Prostate gland (tissue), 2 donors: Measurements from ENCODE around the gene CYTL1.

Experiments
- POLR2A ChIP-seq: fragments of 450-650 bp; IDR thresholded peaks from one replicate; pipeline ENCODE4 v1.6.1; 2016; ENCODE audit warnings: antibody characterized with exemption, mild to moderate bottlenecking
- POLR2AphosphoS5 ChIP-seq: sonication (generic); formaldehyde crosslinking; IDR thresholded peaks from one replicate; pipeline ENCODE4 v1.6.1; 2017; ENCODE audit warnings: antibody characterized with exemption
- TF ChIP-seq, protein P1 (sequence below), 4 experiments: fragments of 200-600 bp in 2 of 4; fragments of 450-650 bp in 2 of 4; sonication (generic) in 2 of 4; IDR thresholded peaks; 1 replicate in 3 of 4; 2 replicates in 1 of 4; pipeline ENCODE4 v1.5.1; 2016 to 2019; ENCODE audit warnings: antibody characterized with exemption in 4 of 4, mild to moderate bottlenecking in 2 of 4, moderate library complexity in 2 of 4

DNA sequence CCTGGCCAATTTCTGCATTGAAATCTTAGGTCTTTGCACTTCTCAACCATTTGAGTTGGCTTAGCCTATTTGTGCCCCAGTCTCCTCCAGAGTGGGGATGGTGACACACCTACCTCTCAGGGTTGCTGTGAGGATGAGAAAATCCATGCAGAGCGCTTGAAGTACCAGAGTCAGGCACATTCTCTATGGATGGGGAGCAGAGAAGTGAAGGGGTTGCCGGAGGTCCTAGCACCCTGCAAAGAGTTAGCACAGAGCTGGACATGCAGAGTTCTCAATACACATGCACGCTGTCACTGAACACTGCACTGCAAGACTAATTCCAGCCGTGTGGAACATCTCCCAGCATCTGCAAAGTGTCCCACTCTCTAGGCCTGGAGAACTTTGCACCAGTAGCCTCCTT is 29.5 kb upstream of the CYTL1 start:
- TF ChIP-seq POLR2AphosphoS5 (no peak), POLR2A (no peak)
- TF ChIP-seq, protein P1, sequence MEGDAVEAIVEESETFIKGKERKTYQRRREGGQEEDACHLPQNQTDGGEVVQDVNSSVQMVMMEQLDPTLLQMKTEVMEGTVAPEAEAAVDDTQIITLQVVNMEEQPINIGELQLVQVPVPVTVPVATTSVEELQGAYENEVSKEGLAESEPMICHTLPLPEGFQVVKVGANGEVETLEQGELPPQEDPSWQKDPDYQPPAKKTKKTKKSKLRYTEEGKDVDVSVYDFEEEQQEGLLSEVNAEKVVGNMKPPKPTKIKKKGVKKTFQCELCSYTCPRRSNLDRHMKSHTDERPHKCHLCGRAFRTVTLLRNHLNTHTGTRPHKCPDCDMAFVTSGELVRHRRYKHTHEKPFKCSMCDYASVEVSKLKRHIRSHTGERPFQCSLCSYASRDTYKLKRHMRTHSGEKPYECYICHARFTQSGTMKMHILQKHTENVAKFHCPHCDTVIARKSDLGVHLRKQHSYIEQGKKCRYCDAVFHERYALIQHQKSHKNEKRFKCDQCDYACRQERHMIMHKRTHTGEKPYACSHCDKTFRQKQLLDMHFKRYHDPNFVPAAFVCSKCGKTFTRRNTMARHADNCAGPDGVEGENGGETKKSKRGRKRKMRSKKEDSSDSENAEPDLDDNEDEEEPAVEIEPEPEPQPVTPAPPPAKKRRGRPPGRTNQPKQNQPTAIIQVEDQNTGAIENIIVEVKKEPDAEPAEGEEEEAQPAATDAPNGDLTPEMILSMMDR (IDR thresholded peaks at IDR 0.05): no peak
